ENCODE data around the gene MTCH1.
A peak's percentile ranks its signal among the peaks of the same experiment; 100 is the strongest.

MTCH1 gene

DNA sequence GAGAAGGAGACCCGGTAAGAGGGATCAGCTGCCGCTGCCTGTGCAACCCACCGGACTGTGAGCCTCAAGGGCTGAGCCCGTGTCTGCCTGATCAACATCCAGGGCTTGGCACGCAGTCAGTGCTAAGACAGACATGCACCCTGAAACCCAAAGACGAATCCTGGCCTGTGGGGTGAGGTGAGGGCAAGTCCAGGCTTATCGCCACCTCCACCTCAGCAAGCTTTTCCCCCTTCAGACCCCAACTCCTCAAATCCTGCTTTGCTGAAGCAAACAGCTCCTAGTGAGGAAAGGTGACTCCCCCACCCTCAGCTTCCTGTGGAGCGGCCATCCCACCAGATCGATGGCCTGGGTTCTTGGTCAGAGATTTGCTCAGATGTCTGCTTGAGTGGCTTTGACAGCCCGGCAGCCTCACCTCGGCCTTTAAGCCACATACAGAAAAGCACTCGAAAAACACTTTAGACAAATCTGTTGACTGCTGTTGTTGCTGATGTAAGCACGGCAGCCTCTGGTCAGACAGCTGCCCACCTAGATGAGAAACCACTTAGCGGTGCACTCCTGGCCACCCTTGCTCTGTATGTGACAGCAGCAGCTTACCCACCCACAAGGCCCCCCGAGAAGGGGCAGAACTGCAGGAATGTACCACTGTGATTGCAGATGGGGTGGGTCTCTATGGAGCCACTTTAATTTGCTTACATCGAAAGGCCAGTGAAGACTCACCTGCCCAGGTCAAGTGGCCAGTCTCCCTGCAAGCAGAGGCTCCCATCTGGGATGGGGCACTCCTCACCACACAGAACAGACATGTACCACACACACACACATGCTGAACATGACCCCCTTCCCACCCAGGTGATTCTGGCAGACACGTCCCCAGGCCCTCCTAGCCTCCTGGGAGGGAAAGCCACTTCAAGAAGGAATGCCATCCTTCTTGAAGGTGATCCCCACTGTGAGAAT lies 14.8 kb downstream of the MTCH1 start:
- DNase-seq (ENCODE audit: low read depth in 2 of 2): no peak

DNA sequence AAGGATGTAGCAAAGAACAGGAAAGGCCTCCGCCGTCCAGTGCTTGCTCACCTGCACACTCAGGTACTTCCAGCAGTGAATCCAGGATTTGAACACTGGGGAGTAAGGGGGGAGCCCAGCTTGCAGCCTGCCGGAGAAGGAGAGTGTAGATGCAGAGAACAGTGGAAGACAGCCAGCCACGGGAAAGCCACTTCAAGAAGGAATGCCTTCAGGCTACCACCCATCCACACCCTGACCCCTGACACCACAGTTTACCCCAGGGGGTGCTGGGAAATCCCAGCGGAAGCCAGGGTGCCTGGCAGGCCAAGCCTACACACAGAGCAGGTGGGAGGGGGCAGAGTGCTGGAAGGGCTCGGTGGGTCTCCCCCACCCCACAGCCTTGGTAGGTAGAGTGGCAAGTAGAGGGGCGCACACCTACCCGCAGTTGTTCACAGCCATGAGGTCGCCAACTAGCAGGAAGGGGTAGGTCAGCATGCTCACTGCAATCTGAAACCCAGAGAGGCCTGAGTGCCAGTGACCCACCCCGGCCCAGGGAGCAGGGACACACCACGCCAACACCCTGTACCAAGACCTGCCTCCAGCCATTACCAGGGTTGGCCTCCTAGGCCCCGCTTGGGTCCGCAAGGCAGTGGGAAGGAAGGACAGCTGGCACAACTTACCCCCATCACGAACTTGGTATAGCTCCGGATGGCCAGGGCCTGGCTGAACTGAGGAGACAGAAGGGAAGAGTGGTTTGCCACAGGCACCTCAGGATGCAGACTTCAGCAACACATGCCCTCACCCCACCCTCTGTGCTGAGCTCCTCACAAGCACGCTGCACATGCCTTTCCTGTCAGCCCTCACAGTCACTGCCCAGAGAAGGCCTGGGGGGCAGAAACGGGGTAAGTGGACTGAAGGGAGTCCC lies 15.8 kb downstream of the MTCH1 start:
- no peak for DNase-seq (ENCODE audit: low read depth in 2 of 2)

DNA sequence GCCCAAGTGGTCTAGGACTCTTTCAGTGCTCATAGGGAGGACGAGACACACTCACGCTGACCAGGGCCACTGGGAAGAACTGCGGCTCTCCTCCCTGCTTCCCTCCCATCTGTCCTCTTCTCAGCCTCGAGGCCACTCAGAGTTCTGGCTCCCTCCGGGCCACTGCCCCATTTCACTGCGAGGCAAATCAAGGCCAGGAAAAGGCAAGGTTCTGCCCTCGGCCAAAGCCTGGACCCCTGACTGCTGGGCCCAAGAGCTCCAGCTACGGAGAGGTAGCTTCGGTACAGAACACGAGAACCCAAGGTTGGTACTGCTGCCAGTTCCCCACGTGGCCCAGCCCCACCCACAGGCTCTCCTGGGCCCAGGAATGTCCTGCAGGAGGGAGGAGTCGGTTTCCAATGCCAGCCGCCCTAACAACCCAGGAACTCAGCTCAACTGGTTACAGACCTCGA lies 16.7 kb downstream of the MTCH1 start:
- DNase-seq (ENCODE audit: low read depth in 2 of 2): no peak

DNA sequence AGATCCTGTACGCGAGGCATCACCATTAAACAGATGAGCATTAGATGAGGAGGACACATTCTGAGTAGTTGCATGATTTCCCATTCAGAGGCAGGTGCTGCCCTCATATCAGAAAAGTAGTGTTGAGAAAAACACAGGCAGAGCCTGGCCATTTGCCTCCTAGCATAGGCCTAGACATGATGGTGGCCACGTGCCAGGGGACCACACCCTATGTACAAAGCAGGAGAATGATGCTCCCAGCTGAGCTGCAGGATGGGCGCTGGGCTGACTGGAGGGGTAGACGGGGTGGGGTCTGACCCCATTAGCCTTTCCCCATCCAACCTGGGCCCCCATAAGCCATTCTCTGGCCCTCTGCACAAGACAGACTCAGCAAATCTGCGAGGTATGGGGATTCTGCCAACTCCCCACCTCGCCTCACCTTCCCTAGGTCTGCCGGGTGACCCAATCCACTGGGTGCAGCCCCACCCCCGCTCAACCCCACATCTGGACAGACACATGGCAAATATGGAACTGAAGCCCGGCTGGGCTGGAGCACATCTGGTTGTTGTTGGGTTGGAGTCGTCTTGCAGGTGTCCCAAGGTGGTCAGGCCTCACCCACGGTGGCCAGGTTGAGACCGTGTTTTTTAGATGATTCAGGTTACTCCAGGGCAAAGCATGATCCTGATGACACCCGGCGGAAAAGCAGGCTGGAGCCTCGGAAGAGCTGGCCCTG lies 17.6 kb downstream of the MTCH1 start:
- no peak for DNase-seq (ENCODE audit: low read depth in 2 of 2)

DNA sequence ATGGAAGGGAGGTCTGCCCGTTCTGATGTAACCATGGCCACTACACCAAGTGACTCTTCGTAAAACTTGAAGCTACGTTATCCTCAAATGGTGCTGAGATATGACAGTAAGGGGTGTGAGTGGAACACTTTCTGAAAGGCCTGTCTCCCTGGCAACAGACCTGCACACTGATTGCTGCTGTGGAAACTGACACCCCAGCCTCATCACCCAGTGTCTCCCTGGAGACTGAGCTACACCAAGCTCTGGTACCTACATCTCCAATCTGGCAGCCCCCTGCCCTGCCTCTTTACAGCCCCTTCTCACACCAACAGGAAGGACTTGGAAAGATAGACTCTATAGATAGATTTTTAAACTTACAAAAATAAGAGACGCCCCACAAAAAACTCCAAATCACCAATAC lies 18.2 kb downstream of the MTCH1 start:
- DNase-seq (ENCODE audit: low read depth in 2 of 2): no peak

DNA sequence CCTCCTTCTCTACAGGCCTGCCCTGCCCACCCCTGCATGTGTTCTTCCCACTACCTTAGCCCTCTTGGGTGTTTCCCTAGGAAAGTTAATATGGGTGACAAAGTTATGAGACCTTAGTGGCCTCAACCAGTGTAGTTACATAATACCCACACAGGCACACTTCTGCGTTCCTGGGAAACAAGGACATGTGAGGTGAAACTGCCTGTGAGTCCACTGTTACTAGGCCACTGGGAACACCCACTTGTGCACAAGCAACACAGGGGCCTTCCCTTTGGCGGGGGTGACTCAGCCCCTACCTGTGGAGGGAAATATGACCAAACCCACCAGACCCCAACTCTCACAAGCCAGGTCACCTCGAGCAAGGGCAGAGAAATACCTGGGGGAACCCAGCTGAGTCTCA lies 18.7 kb downstream of the MTCH1 start:
- no peak for DNase-seq (ENCODE audit: low read depth in 2 of 2)

DNA sequence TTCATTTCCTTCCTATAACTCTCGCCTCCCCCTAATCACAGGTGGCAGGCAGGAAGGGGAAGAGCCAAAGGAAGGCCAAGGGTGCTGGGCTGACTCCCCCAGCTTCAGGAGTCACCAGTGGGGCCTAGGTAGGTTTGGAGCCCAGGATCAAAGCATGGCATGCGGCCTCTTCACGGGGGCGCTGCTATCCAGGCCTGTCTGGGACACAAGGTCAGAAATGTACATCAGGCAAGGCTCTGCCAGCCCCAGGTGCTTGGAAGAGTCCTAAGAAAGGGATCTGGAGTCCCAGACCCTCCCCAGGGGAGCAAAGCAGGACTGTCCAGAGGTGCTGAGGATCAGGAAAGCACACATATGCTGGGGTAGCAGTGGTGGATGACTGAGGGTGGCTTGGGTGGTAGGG lies 21.1 kb downstream of the MTCH1 start:
- DNase-seq (ENCODE audit: low read depth in 2 of 2): no peak

DNA sequence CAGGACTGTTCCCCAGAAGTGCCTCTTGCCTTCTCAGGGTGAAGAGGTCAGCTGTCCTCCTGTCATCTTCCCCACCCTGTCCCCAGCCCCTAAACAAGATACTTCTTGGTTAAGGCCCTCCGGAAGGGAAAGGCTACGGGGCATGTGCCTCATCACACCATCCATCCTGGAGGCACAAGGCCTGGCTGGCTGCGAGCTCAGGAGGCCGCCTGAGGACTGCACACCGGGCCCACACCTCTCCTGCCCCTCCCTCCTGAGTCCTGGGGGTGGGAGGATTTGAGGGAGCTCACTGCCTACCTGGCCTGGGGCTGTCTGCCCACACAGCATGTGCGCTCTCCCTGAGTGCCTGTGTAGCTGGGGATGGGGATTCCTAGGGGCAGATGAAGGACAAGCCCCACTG lies 21.6 kb downstream of the MTCH1 start:
- DNase-seq (ENCODE audit: low read depth in 2 of 2): no peak

DNA sequence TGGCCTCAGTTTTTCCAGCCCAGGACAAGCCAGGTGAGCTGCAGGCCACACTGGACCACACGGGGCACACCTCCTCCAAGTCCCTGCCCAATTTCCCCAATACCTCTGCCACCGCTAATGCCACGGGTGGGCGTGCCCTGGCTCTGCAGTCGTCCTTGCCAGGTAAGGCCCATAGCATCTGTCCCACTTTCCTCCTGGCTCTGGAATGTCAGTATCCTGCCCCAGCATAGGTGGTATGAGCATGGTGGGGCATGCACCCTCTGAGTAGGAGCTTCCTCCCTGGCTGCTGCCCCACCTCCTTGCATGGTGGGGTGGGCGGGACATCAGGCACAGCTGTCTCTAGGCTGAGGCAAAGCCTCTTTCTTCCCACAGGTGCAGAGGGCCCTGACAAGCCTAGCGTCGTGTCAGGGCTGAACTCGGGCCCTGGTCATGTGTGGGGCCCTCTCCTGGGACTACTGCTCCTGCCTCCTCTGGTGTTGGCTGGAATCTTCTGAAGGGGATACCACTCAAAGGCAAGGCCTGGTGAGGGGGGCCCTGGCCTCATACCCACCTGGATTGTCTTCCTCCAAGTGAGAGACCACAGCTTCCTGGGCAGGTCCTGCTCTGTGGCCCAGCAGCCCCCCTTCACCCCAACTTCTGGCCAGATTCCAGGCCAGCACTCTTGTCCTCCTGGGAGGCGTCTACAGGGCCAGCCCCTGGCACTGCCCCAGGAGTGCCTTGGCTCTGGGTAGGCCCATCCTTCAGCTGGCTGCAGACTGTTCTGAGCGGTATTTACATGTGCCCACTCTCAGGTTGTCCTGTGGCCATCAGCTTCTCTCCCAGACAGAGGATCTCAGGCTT lies 22.3 kb downstream of the MTCH1 start:
- no peak for DNase-seq (ENCODE audit: low read depth in 2 of 2)

DNA sequence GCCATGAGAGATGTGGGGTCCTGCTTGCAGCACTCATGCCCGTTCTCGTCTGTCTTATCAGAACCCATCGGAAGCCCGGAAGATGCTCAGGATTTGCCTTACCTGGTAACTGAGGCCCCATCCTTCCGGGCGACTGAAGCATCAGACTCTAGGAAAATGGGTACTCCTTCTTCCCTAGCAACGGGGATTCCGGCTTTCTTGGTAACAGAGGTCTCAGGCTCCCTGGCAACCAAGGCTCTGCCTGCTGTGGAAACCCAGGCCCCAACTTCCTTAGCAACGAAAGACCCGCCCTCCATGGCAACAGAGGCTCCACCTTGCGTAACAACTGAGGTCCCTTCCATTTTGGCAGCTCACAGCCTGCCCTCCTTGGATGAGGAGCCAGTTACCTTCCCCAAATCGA lies 23.1 kb downstream of the MTCH1 start:
- peak; percentile 53 for DNase-seq (ENCODE audit: low read depth in 2 of 2)

DNA sequence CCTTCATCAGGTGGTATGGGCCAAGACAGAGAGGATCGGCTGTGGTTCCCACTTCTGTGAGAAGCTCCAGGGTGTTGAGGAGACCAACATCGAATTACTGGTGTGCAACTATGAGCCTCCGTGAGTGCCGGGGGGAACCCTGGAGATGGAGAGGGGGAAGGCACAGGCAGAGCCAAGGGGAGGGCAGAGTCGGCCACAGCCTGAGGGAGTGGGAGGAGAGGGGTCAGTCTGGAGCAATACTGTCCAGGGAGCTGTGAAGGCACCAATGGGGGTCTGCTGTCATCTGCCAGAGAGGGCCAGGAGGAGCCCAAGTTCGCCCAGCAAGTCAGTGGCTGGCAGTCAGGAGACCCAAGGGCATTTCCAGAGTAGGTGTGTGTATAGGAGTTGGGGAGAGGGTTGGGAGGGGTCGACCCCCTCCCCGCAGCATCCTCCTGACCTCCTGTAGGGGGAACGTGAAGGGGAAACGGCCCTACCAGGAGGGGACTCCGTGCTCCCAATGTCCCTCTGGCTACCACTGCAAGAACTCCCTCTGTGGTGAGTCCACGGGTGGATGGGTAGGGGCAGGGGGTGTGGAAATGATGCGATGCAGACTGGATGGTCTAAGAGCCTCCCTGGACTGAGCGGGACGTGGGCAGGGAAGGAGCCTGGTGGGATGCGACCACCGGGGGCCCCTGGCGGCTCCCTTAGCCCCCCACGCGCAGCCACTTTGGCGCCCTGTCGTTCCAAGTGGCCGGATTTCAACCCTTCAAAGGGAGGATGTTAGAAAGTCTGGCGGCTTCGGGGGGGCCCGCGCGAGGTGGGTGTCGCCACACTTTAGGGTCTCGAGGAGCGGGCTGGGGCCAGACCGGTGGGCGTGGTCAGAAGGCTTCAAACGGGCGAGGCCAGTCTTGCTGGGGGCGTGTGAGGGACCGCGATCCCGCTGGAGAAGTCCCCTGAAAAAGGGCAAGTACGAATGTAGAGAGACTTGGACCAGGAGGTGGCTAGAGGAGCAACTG lies 24.3 kb downstream of the MTCH1 start:
- DNase-seq (ENCODE audit: low read depth in 2 of 2): no peak

DNA sequence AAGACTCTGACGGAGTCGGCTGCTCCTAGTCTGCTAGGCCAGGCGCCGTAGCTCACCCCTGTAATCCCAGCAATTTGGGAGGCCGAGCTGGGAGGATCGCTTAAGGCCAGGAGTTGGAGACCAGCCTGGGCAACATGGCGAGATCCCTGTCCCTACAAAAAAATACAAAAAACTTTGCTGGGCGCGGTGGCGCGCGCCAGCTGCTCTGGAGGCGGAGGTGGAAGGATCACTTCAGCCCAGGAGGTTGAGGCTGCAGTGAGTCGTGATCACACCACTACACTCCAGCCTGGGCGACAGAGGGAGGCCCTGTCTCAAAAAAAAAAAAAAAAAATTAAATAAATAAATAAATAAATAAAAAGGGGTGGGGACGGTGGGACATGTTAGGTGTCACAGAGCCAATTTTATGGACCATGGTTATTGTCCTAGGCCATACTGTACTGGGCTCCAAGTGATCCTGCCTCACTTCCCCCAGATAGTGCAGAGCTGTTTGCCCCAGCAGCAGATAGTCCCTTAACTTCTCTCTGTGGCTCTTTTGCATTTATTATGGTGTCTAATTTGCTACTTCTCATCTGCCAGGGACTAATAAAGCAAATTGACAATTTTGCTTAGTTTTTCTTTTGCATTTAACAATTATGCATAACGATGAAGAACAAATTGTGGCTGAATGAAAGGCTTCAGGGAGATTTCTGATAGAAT lies 26.3 kb downstream of the MTCH1 start:
- DNase-seq (ENCODE audit: low read depth in 2 of 2): no peak

DNA sequence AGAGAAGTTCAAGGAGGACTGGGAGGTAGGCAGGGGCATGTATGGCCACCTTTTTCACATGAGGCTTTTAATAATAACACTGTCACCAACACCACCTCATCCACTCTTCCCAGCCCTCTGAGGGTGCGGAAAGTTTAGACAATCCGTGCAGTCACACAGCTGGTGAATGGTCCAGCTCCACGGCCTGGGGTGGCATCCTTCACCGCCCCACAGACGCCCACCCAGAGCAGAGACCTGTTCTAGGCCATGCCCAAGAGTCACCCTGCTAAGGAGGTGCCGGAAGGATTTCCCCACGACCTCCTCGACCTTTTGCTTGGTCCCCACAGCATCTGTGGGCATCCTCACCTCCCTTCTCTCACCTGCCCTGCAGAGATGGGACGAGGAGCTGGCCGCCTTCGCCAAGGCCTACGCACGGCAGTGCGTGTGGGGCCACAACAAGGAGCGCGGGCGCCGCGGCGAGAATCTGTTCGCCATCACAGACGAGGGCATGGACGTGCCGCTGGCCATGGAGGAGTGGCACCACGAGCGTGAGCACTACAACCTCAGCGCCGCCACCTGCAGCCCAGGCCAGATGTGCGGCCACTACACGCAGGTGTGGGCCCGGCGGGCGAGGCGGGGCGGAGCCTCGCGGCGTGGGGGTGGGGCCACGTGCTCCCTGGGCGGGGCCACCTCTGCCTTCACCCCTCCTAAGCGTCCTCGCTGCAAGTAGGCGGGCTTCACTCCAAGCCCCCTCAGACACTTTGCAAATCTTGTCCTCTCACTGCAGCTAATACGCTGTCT lies 27.0 kb downstream of the MTCH1 start:
- DNase-seq (ENCODE audit: low read depth in 2 of 2): no peak

DNA sequence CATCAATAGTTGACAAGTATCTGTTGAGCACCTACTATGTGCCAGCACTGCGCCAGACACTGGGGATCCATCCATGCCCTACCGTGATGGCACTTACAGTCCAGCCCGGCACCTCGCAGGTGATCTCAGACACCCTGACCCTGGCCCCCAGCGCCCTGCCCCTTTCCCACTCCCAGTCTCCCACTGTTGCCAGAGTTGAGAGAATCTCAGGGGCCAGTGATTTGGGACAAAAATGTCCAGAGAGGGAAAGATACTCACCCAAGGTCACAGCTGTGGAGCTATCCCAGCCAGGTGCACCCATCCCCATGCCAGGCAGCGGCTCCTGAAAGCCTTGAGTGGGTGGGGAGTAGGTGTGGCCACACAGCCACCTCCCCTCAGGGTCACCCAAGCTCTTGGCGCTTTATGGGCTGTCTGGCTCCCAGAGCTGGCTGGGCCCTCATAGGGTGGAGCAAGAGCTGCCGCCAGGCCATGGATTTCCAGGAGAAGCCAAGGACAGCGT lies 28.2 kb downstream of the MTCH1 start:
- DNase-seq (ENCODE audit: low read depth in 2 of 2): no peak

DNA sequence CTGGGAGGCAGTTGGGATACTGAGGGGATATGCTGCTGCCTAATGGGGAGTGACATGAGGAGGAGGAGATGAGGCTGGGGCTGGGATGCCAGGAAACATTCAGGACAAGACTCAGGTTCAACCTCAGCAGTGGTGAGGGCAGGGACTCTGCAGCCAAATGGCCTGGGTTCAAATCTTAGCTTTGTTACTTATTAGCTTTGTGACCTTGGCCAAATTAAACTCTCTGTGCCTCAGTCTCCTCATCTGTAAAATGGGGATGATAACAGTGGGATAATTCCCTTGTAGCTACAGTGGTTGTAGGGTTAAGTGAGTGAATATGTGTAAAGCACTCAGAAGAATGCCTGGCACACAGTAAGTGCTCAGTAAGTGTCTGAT lies 29.6 kb downstream of the MTCH1 start:
- DNase-seq (ENCODE audit: low read depth in 2 of 2): no peak

DNA sequence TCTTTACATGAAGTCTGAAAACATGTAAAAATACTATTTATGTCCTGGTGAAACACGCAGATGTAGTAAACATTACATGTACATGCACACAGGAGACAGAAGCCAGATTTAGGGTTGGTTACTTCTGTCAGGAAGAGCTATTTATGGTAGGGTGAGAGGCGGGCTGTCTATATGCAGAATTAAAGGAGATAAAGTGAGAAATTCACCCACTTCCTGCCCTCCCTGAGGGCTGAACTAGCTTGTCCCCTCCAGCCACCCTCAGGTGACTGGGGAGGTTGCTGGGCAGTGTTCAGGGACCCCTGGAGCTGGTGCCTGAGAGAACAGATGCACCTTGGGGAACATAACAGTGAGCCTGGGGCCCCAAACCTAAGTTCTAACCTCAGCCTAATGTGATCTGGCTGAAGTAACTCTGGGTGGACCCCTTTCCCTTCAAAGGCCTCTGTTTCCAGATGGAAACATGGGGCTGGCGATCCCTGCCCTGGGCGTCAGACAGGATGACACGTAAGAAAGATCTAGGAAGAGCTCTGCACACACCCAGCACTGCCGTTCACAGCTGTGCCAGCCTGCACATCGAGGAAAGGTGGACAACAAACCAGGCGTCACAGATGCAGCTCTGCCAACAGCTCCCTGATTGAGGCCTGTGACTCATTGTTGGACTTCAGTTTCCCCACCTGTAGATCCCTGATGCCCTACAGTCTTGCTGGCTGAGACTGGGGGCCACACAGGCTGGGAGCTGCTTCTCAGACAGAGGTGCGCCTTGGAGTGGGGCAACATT lies 30.1 kb downstream of the MTCH1 start:
- DNase-seq (ENCODE audit: low read depth in 2 of 2): no peak

DNA sequence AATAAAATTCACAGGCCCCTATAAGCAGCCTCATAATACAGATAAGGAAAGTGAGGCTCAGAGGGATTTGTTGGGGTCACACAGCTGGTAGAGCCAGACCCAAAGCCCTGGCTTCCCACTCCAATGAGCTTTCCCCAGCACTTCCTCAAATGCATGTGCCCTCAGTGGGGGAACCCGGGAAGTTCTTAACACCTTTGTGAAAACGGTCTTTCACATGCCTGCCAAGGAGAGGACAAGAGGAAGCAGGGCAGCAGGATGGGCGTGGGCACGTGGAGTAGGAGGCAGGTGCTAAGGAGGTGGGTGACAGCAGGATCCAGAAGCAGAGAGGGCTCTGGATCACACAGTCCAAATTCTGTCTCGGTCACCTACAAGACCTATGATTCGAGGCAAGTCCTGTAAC lies 30.9 kb downstream of the MTCH1 start:
- no peak for DNase-seq (ENCODE audit: low read depth in 2 of 2)

All from stimulated activated CD4-positive, alpha-beta T cell treated with anti-CD3 and anti-CD28 coated beads, Interleukin-1b, Interleukin-23, amount 100 ng/mL, for 4 hours (primary cell).